Large intestine (tissue), 3 donors: ENCODE results near the gene HOXA1. TPM values are rescaled to one million over a fixed set of nuclear protein-coding genes. Genes with fewer than 3 reads are reported as not detected.

Experiments used
- DNase-seq, 2 donors: peaks; one replicate each; pipeline versions ENCODE4 v3.0.0 to v3.0.0-alpha.2; 2013
- H3K27ac ChIP-seq: one replicate; pipeline ENCODE4 v1.5.1; 2013; ENCODE audit warnings: low read length
- H3K27me3 ChIP-seq: 2 replicates; pipeline ENCODE4 v1.6.1; 2013; ENCODE audit warnings: low read length; ENCODE audit not compliant: control insufficient read depth, insufficient read depth
- H3K36me3 ChIP-seq: 2 replicates; pipeline ENCODE4 v1.6.1; 2013; ENCODE audit warnings: low read length; ENCODE audit not compliant: control insufficient read depth, insufficient read depth
- H3K4me1 ChIP-seq: one replicate; pipeline ENCODE4 v1.6.1; 2013; ENCODE audit warnings: low read length; ENCODE audit not compliant: control insufficient read depth, insufficient read depth
- H3K4me3 ChIP-seq: one replicate; pipeline ENCODE4 v1.5.1; 2013; ENCODE audit warnings: low read length
- H3K9me3 ChIP-seq: one replicate; pipeline ENCODE4 v1.6.1; 2013; ENCODE audit warnings: mild to moderate bottlenecking, low read depth, low read length, moderate library complexity; ENCODE audit not compliant: control insufficient read depth
- WGBS: methylation state at CpG from one replicate; pipeline ENCODE4 v1.1.5; 2013; ENCODE audit warnings: low lambda C conversion rate; ENCODE audit not compliant: insufficient coverage; 5-methylcytosine and 5-hydroxymethylcytosine counted together
- polyA plus RNA-seq: library from polyadenylated mRNA; unstranded; fragments of 120-200 nt; gene quantifications from one replicate; pipeline ENCODE4 v1.2.1, GENCODE V29; 2013

Gene HOXA1
- polyA plus RNA-seq, 1 donor: 1.5 TPM

DNA sequence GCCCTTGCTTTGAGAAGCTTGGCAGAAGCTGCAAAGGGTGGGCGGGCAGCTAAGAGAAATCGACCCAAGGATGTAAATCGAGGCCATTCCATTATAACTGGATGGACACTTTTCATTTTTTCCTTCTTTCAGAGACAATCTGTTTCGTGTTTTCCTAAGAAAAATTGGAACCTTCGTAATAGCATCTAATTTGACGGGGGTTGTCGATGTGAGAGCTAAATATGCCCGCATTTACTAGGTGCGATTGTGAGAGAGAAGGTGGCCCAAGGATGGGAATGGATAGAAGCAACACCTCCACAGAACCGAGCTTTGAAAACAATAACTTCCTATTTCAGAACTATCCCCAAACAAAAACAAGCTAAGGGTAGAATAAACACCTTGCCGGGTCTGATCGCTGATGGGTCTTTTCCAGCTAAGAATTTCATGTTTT, 35.6 kb upstream of the HOXA1 start:
- Histone ChIP-seq H3K4me1 (peaks cover 43% of the 10 kb centered on the region), H3K9me3 (no peaks in the 10 kb centered on the region), H3K36me3 (no peaks in the 10 kb centered on the region), H3K27ac (peak overlapping the region; percentile 90), H3K27me3 (no peaks in the 10 kb centered on the region), H3K4me3 (peak overlapping the region; percentile 79)
- DNase-seq: no peak
- WGBS: no CpG with 5 or more reads among the region's 12 CpGs

DNA sequence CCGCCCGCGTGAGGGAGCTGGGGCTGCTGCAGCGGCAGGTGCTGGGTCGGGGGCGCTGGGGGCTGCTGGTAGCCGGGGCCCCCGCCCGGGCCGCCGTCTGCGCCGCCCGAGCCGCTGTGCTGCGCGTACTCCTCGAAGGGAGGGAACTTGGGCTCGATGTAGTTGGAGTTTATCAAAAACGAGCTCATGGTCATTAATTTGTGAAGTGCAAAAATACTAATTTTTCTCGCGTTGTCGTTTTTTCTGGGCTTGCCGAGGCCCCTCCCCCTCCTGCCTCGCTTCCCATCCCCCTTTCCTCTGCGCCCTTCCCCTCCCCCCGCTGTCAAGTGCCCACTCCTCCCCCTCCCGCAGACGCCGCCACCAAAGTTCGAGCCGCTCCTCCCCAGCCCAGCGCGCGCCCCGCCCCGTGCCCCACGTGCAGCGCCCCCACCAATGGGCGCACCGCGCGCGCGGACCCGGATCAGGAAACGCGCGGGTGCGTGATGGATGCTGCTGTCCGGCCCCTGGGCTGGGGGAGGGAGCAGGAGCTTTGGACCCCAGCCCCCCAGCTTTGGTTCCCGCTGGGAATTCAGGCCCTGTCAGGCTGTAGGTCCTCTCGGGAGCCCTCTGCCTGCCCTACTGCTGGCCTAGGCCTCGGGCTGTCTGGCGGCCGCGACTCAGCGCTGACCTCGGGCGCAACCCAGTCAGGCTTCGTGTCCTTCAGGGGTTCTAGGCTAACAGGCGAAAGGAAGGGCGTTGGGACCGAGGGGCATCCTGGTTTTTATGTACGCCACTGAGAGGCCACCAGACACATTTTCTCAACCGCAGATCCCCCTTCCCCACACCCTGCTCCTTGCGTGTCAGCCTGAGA, 35.0 kb upstream of the HOXA1 start, which contains the start of gene HOXA4:
Gene HOXA4 (minus strand): TSS at position 218 of the 850 bp plus-strand sequence. CDS start 24 bp downstream, at position 194.
- no peaks in the 10 kb centered on the region for H3K36me3 ChIP-seq
- DNase-seq: peak; percentile 93 to 95
- H3K27me3 ChIP-seq: no peaks in the 10 kb centered on the region
- WGBS: no CpG with 5 or more reads among the region's 67 CpGs
- H3K27ac ChIP-seq: peak within 1 kb of the TSS; percentile 90
- no peaks in the 10 kb centered on the region for H3K9me3 ChIP-seq
- H3K4me1 ChIP-seq: peaks cover 43% of the 10 kb centered on the region
- peak within 1 kb of the TSS; percentile 79 for H3K4me3 ChIP-seq

- Histone ChIP-seq H3K36me3 (no peaks in the 10 kb centered on the region), H3K27ac (peak overlapping the region; percentile 76), H3K4me3 (peak overlapping the region; percentile 61), H3K4me1 (peaks cover 42% of the 10 kb centered on the region), H3K27me3 (no peaks in the 10 kb centered on the region), H3K9me3 (no peaks in the 10 kb centered on the region)
- WGBS: 0% methylated on average over 1 of the region's 72 CpGs
- DNase-seq: peak in 1 of 2 donors; percentile 75
Observed at GRCh38 chr7:27129729-27130539, 34.1 kb upstream of the HOXA1 start.

GRCh38 chr7:27128776-27129728, 33.3 kb upstream of the HOXA1 start:
- Histone ChIP-seq H3K27me3 (no peaks in the 10 kb centered on the region), H3K36me3 (peaks cover 2% of the 10 kb centered on the region), H3K27ac (peak overlapping the region; percentile 76), H3K4me1 (peaks cover 44% of the 10 kb centered on the region), H3K9me3 (no peaks in the 10 kb centered on the region), H3K4me3 (peak overlapping the region; percentile 61)
- 24% methylated on average over 3 of the region's 28 CpGs for WGBS
- DNase-seq: no peak

DNA sequence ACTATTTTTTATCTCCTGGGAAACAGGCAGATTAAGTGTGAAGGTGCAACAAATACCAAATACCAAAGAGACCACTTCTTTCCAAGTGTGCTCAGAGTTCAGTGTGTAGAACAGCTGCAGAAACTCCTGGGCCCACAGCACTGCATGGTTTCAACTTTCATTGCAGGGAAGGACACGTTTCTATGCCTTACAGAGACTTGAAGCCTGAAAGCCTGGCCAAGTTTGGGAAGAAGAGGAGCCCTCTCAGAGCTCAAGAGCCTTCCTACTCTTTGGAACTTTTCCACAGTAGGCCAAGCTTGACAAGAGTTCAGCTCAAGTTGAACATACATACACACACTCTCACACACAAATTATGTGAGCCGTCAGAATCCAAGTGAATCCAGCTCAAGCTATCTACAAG, 32.2 kb upstream of the HOXA1 start:
- H3K9me3 ChIP-seq: no peaks in the 10 kb centered on the region
- no peak overlapping the region for H3K4me3 ChIP-seq
- H3K27me3 ChIP-seq: no peaks in the 10 kb centered on the region
- peaks cover 2% of the 10 kb centered on the region for H3K36me3 ChIP-seq
- peak overlapping the region; percentile 76 for H3K27ac ChIP-seq
- peaks cover 44% of the 10 kb centered on the region for H3K4me1 ChIP-seq
- WGBS: no CpG with 5 or more reads among the region's 2 CpGs
- no peak for DNase-seq

GRCh38 chr7:27126596-27127327, 31.0 kb upstream of the HOXA1 start:
- Histone ChIP-seq H3K36me3 (peaks cover 2% of the 10 kb centered on the region), H3K27ac (peak overlapping the region; percentile 36), H3K4me1 (peaks cover 42% of the 10 kb centered on the region), H3K27me3 (no peaks in the 10 kb centered on the region), H3K9me3 (no peaks in the 10 kb centered on the region), H3K4me3 (no peak overlapping the region)
- no peak for DNase-seq
- no CpG with 5 or more reads among the region's 3 CpGs for WGBS

DNA sequence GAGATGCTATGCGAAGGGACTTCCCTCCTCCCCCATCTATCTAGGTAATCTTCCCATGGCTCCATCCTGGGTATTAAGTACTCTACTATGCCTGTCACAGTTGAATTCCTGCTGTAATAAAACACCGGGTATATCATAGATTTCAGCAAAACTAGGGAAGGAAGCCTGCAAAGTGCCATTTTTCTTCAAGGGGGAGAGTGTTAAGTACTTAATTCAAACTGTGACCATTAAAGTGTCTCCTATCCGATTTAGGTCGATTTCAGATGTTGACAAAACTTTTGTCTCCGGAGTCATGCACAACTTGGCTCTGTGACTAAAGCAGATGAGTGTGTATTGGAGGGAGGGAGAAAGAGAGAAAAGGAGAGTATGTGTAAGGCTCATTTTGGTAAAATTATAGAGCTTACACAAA, 30.2 kb upstream of the HOXA1 start:
- H3K4me1 ChIP-seq: peaks cover 36% of the 10 kb centered on the region
- H3K36me3 ChIP-seq: peaks cover 2% of the 10 kb centered on the region
- no peaks in the 10 kb centered on the region for H3K27me3 ChIP-seq
- no peaks in the 10 kb centered on the region for H3K9me3 ChIP-seq
- WGBS: 33% methylated on average over 3 of the region's 5 CpGs
- H3K4me3 ChIP-seq: no peak overlapping the region
- peak overlapping the region; percentile 86 for H3K27ac ChIP-seq
- no peak for DNase-seq

- H3K36me3 ChIP-seq: peaks cover 2% of the 10 kb centered on the region
- H3K4me3 ChIP-seq: no peak overlapping the region
- H3K9me3 ChIP-seq: no peaks in the 10 kb centered on the region
- no CpG with 5 or more reads among the region's 8 CpGs for whole genome bisulfite sequencing
- H3K27ac ChIP-seq: peak overlapping the region; percentile 86
- peak in 1 of 2 donors; percentile 67 for DNase-seq
- no peaks in the 10 kb centered on the region for H3K27me3 ChIP-seq
- peaks cover 43% of the 10 kb centered on the region for H3K4me1 ChIP-seq
Observed at GRCh38 chr7:27124902-27125689, 29.3 kb upstream of the HOXA1 start.
